Measurements from ENCODE around the gene ERI3.

DNA sequence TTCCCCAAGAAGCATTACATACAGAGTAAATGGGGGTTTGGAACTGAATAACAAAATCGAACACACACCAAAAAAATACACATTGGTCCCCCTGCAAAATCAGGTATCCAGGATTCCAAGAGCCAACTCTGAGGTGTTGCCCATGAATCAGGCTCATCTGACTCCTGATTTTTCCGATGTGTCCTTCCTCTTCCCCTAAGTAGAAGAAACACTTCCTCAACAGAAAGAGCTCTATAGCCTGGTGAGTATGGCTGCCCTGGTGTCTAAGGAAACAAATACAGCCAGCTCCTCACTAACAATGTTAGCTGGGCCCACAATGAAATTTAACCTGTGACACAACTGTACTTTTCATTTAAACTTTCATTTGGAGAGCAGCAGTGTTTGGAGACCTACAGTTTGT is 33.6 kb downstream of the ERI3 start:
- TF ChIP-seq, protein P1, sequence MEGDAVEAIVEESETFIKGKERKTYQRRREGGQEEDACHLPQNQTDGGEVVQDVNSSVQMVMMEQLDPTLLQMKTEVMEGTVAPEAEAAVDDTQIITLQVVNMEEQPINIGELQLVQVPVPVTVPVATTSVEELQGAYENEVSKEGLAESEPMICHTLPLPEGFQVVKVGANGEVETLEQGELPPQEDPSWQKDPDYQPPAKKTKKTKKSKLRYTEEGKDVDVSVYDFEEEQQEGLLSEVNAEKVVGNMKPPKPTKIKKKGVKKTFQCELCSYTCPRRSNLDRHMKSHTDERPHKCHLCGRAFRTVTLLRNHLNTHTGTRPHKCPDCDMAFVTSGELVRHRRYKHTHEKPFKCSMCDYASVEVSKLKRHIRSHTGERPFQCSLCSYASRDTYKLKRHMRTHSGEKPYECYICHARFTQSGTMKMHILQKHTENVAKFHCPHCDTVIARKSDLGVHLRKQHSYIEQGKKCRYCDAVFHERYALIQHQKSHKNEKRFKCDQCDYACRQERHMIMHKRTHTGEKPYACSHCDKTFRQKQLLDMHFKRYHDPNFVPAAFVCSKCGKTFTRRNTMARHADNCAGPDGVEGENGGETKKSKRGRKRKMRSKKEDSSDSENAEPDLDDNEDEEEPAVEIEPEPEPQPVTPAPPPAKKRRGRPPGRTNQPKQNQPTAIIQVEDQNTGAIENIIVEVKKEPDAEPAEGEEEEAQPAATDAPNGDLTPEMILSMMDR (IDR thresholded peaks at IDR 0.05; ENCODE audit: poor library complexity, severe bottlenecking): no peak
- TF ChIP-seq EP300 (conservative IDR thresholded peaks at IDR 0.05; ENCODE audit: poor library complexity, severe bottlenecking): no peak
- TF ChIP-seq RAD21 (conservative IDR thresholded peaks at IDR 0.05): no peak
- no peak for TF ChIP-seq EZH2 (IDR thresholded peaks at IDR 0.05; ENCODE audit: borderline replicate concordance, insufficient read depth, low read length, poor library complexity, severe bottlenecking)
- TF ChIP-seq POLR2AphosphoS5 (IDR thresholded peaks at IDR 0.05): no peak
- TF ChIP-seq SMC3 (conservative IDR thresholded peaks at IDR 0.05; ENCODE audit: poor library complexity): no peak
